SH-SY5Y (cell line): ENCODE results near the gene PSMF1.

ENCODE experiments used
- GATA2 ChIP-seq: IDR thresholded peaks from 2 replicates; pipeline ENCODE4 v1.6.1; 2011; ENCODE audit warnings: mild to moderate bottlenecking, low read depth, low read length
- GATA3 ChIP-seq: IDR thresholded peaks from 2 replicates; pipeline ENCODE4 v1.6.1; 2011; ENCODE audit warnings: low read depth, mild to moderate bottlenecking, low read length, moderate library complexity

DNA sequence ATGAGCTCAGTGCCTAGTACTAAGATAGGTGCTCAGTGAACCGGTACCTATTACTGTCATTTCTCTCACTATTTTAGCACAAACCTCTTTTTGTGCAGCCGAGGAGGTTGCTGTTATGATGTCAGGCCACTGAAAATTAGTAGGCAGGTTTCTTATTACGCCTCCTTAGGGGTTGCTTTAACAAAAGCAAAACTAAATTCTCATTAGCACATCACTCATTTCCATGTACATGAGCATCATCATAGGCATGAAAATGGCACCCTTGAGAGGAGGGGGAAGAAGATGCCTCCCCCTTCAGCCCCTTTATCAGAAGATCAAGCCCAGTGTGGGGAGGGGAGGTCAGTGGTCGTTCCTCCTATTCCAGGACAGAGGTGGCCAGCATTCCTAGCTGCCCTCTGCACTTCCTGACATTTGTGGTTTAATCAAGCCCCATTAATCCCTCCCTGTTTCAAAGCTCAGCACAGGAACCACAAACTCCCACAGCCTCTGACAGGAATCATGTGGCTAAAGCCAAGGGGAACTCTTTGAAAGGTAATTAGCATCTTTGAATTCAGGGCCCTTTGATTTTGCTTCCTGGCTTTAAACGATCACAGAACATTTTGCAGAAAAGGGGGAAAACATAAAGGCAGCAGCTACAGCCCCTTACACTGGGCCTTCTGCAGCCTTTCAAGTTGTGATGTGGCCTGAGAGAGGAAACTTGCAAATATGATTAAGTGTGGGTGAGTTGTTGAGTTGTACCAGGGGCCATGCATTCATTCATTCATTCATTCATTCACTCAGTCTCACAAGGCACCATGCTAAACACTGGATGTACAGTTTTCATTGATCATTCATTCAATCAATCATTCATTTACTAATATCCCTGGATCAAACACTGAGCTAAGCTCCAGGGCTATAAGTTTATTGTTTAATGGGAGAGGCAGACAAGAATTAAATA lies 31.9 kb upstream of the PSMF1 start:
- no peak for TF ChIP-seq GATA2
- no peak for TF ChIP-seq GATA3
